MM.1S (cell line): ENCODE data around the gene ACSL6.

ENCODE experiments used
- DNase-seq: peaks from one replicate; pipeline ENCODE4 v3.0.0-alpha.2; 2015
- H2AFZ ChIP-seq: fragments of 300-600 bp; sonication (generic); 2 replicates; pipeline ENCODE4 v1.6.0; 2016; ENCODE audit warnings: antibody characterized with exemption, low read length
- H3F3A ChIP-seq: fragments of 300-600 bp; sonication (generic); 2 replicates; pipeline ENCODE4 v1.6.1; 2016; ENCODE audit warnings: mild to moderate bottlenecking, antibody characterized with exemption, low read length, moderate library complexity, mixed read lengths; ENCODE audit not compliant: insufficient read depth
- H3K27ac ChIP-seq: fragments of 300-600 bp; sonication (generic); 2 replicates; pipeline ENCODE4 v1.5.1; 2016; ENCODE audit warnings: mild to moderate bottlenecking, low read length
- H3K27me3 ChIP-seq: fragments of 300-600 bp; sonication (generic); replicated peaks from 2 replicates; pipeline ENCODE4 v1.6.0; 2016; ENCODE audit warnings: low read length; ENCODE audit not compliant: insufficient read depth
- H3K36me3 ChIP-seq: fragments of 300-600 bp; sonication (generic); replicated peaks from 2 replicates; pipeline ENCODE4 v1.6.1; 2016; ENCODE audit warnings: mild to moderate bottlenecking, low read length, mixed read lengths; ENCODE audit not compliant: insufficient read depth
- H3K4me1 ChIP-seq: fragments of 300-600 bp; sonication (generic); 2 replicates; pipeline ENCODE4 v1.6.1; 2016; ENCODE audit warnings: low read length, mixed read lengths
- H3K4me2 ChIP-seq: fragments of 300-600 bp; sonication (generic); 2 replicates; pipeline ENCODE4 v1.6.0; 2016; ENCODE audit warnings: low read depth, low read length
- H3K4me3 ChIP-seq: fragments of 300-600 bp; sonication (generic); 2 replicates; pipeline ENCODE4 v1.5.1; 2016; ENCODE audit warnings: low read length, mixed read lengths
- H3K79me2 ChIP-seq: fragments of 300-600 bp; sonication (generic); 2 replicates; pipeline ENCODE4 v1.6.1; 2016; ENCODE audit warnings: mixed run types, low read length, mixed read lengths
- H3K9ac ChIP-seq: fragments of 300-600 bp; sonication (generic); 2 replicates; pipeline ENCODE4 v1.6.1; 2016; ENCODE audit warnings: low read length, mixed read lengths
- H3K9me2 ChIP-seq: fragments of 300-600 bp; sonication (generic); replicated peaks from 2 replicates; pipeline ENCODE4 v1.6.1; 2016; ENCODE audit warnings: mild to moderate bottlenecking, low read length, mixed read lengths; ENCODE audit not compliant: insufficient read depth
- H3K9me3 ChIP-seq: fragments of 300-600 bp; sonication (generic); replicated peaks from 2 replicates; pipeline ENCODE4 v1.6.1; 2016; ENCODE audit warnings: mild to moderate bottlenecking, low read length, mixed read lengths; ENCODE audit not compliant: insufficient read depth
- H4K20me1 ChIP-seq: fragments of 300-600 bp; sonication (generic); 2 replicates; pipeline ENCODE4 v1.6.1; 2016; ENCODE audit warnings: mild to moderate bottlenecking, low read length, moderate library complexity, mixed read lengths; ENCODE audit not compliant: insufficient read depth
- CTCF ChIP-seq: fragments of 300-600 bp; sonication (generic); IDR thresholded peaks from 2 replicates; pipeline ENCODE4 v1.5.1; 2016; ENCODE audit warnings: antibody characterized with exemption, low read length, mixed read lengths
- EZH2 ChIP-seq: fragments of 300-600 bp; sonication (generic); optimal IDR thresholded peaks from 2 replicates; pipeline ENCODE3; 2017; ENCODE audit warnings: low read depth, mild to moderate bottlenecking, antibody characterized with exemption, low read length, mixed read lengths
- EZH2phosphoT487 ChIP-seq: fragments of 300-600 bp; sonication (generic); IDR thresholded peaks from 2 replicates; pipeline ENCODE4 v1.6.1; 2018; ENCODE audit warnings: antibody characterized with exemption, low read length

Gene ACSL6

GRCh38 chr5:131981516-131981915, 29.9 kb downstream of the ACSL6 start:
- Histone ChIP-seq H3K4me2 (no peak overlapping the region), H3K27me3 (no peaks in the 10 kb centered on the region), H2AFZ (no peak overlapping the region), H3K4me1 (no peaks in the 10 kb centered on the region), H3K36me3 (no peaks in the 10 kb centered on the region), H4K20me1 (no peaks in the 10 kb centered on the region), H3K9ac (no peak overlapping the region), H3K9me3 (no peaks in the 10 kb centered on the region), H3K79me2 (no peaks in the 10 kb centered on the region), H3F3A (no peaks in the 10 kb centered on the region), H3K4me3 (no peak overlapping the region), H3K9me2 (no peaks in the 10 kb centered on the region), H3K27ac (no peak overlapping the region)
- no peak for DNase-seq
- no peak for TF ChIP-seq EZH2phosphoT487
- TF ChIP-seq CTCF: no peak
- TF ChIP-seq EZH2: no peak

- TF ChIP-seq EZH2 (no peak), EZH2phosphoT487 (no peak), CTCF (no peak)
- Histone ChIP-seq H3K27me3 (no peaks in the 10 kb centered on the region), H2AFZ (no peak overlapping the region), H3K9me2 (no peaks in the 10 kb centered on the region), H3K4me1 (no peaks in the 10 kb centered on the region), H4K20me1 (no peaks in the 10 kb centered on the region), H3K36me3 (no peaks in the 10 kb centered on the region), H3K9me3 (no peaks in the 10 kb centered on the region), H3F3A (no peaks in the 10 kb centered on the region), H3K4me2 (no peak overlapping the region), H3K27ac (no peak overlapping the region), H3K9ac (no peak overlapping the region), H3K4me3 (no peak overlapping the region), H3K79me2 (no peaks in the 10 kb centered on the region)
- DNase-seq: no peak
Measured at GRCh38 chr5:131980696-131981095, 30.8 kb downstream of the ACSL6 start.

- Histone ChIP-seq H2AFZ (no peak overlapping the region), H3K4me1 (no peaks in the 10 kb centered on the region), H4K20me1 (no peaks in the 10 kb centered on the region), H3F3A (no peaks in the 10 kb centered on the region), H3K4me3 (no peak overlapping the region), H3K36me3 (no peaks in the 10 kb centered on the region), H3K4me2 (no peak overlapping the region), H3K9me3 (no peaks in the 10 kb centered on the region), H3K27me3 (no peaks in the 10 kb centered on the region), H3K9ac (no peak overlapping the region), H3K27ac (no peak overlapping the region), H3K9me2 (no peaks in the 10 kb centered on the region), H3K79me2 (no peaks in the 10 kb centered on the region)
- TF ChIP-seq EZH2 (no peak), CTCF (no peak)
- DNase-seq: no peak
Measured at GRCh38 chr5:131979816-131980215, 31.6 kb downstream of the ACSL6 start.

- H3K79me2 ChIP-seq: no peaks in the 10 kb centered on the region
- DNase-seq: no peak
- TF ChIP-seq CTCF: no peak
- no peak for TF ChIP-seq EZH2phosphoT487
- no peak for TF ChIP-seq EZH2
- H3K9me2 ChIP-seq: no peaks in the 10 kb centered on the region
- no peak overlapping the region for H3K4me3 ChIP-seq
- no peaks in the 10 kb centered on the region for H3K9me3 ChIP-seq
- H3K27me3 ChIP-seq: no peaks in the 10 kb centered on the region
- no peaks in the 10 kb centered on the region for H3K4me1 ChIP-seq
- H4K20me1 ChIP-seq: no peaks in the 10 kb centered on the region
- no peak overlapping the region for H2AFZ ChIP-seq
- no peaks in the 10 kb centered on the region for H3K36me3 ChIP-seq
- no peak overlapping the region for H3K9ac ChIP-seq
- H3K4me2 ChIP-seq: no peak overlapping the region
- no peak overlapping the region for H3K27ac ChIP-seq
- H3F3A ChIP-seq: no peaks in the 10 kb centered on the region
Measured at GRCh38 chr5:131977212-131977604, 34.2 kb downstream of the ACSL6 start.
